GM21367 (cell line): Measurements from ENCODE around the gene PKD1.

Experiments
- ATAC-seq: cut with Tn5 transposase; IDR thresholded peaks from one replicate; pipeline ENCODE4 v1.9.1; 2021; ENCODE audit not compliant: unreplicated experiment

PKD1 gene

GRCh38 chr16:2170587-2171435 is 35.1 kb upstream of the PKD1 start:
- ATAC-seq, result no peak

GRCh38 chr16:2170080-2170479 is 34.4 kb upstream of the PKD1 start:
- no peak for ATAC-seq

DNA sequence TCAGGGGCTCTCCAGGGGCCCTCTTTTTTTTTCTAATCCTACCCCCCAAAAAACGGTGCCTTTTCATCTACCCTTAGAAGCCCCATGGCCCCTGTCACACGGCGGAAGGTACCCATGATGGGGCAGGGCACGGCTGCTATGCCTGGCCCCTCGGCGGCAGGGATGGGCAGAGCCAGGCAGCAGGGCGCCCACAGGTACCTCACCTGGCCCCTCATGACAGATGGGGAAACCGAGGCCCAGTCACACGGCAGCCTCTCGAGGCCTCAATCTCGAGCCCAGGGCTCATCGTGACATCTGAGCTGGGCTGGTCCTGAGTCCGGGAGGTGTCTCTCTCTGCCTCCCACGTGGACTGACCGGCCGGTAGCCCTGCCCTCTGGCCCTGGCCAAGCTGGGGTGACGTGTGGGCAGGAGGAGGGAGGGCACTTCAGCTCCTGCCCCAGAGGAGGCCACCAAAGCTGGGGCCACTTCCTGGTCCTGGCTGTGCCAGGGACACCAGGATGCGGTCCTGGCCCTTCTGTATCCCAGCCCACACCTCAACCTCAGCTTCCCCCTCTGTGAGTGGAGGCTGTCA is 31.5 kb upstream of the PKD1 start:
- no peak for ATAC-seq

- no peak for ATAC-seq
Measured at GRCh38 chr16:2166263-2167067, 30.8 kb upstream of the PKD1 start.

DNA sequence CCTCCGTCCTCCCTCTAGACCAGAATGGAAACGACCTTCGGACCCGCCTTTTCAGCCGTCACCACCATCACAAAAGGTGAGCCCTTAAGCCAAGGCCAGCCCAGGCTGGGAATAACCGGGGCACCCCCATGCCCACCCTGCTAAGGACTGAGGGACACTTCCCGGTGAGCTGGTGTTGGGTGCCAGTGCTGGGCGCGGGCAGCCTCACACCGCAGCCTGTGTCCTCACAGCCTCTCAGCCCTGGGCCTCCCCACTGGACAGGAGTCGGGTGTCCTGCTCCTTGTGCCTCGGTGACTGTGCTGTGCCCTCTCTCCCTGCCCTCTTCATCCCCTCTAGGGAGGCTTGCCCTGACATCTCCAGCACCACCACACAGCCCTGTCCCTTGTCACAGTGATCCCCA is 30.2 kb upstream of the PKD1 start:
- no peak for ATAC-seq

DNA sequence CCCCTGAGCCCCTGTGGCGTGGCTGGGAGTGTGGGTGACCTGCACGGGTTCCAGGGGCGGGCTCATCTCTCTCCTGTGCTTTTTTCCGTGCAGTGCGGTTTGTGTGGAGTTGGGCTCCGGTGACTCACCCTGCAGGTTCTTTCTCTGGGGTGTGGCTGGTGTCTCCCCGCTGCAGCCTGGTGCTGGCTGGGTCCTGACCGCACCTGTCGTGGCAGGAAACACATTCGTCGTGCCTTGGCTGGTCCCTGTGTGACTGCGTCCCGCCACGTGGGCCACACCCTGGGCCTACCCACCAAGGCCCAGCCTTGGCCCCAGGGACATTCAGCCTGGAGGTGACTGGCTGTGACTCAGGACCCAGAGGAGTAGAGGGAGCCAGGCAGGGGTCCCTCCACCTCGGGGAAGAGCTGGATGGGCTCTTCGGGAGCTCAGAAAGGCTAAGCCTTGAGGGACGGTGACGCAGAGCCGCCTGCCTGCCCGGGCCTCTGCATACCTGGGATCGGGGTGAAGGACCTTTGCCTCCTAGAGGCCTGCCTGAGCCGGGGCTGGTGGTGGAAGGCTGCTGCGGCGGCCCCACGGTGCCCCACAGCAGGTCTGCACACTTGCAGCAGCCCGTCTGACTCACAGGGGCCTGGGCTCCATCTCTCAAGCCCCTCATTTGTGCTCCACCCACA is 27.6 kb upstream of the PKD1 start:
- no peak for ATAC-seq

- ATAC-seq, result no peak
Measured at GRCh38 chr16:2162676-2163118, 27.0 kb upstream of the PKD1 start.

- ATAC-seq, result no peak
Measured at GRCh38 chr16:2161911-2162310, 26.2 kb upstream of the PKD1 start.

DNA sequence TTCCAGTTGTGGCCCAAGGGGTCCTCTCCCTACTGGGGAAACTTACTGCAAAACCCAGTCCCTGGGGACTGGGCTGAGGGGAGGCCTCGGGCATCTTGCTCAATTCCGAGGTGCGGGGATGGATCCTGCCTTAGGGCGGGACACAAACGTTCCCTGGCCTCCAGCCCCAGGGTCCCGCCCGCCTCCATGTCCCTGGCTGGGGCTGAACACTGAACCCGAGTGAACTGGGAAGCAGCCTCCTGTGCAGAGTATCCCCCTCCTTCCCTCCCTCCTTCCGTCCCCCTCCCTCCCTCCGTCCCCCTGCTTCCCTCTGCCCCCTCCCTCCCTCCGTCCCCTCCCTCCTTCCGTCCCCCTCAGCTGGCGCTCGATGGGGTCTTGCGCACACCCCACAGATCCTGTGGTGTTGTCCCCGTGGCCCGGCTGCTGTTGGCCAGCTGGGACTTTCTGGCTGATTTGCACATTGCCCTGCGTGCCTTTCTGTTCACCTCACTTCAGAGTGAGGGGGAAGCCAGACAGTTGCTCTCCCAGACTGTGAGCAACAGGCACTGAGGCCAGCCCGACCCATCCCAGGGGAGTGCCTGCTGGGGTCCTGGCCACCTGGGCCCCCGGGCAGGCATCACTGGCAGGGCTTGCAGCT is 25.3 kb upstream of the PKD1 start:
- ATAC-seq, result no peak

DNA sequence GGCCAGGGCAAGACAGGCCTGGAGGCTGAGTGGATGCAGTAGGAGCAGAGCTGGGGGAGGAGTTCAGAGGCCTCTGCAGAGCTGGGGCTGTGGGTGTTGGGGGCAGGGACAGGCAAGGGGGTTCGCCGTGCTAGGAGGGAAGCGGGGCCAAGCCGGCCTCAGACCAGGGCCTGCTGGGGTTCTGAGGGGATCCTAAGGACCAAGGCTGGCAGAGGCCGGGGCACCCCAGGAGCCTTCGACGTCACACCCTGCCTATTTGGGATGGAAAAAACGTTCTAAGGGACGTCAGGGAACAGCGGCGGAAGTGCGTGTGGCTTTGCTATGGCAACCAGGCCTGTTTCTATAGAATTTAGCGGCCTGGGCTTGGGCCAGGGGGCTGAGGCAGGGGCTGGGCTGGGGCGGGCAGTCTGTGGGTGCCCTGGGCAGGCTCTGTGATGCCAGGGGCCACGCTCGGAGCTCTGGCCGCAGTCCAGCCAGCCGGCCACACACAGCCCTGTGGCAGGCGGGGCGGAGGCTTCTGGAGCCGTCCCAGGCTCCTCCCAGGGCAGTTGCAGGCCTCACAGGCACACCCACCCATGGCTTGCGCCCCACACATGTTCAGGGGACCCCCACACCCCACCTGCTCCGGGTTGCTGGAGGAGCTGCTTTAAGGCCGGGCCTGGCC is 23.6 kb upstream of the PKD1 start:
- ATAC-seq, result no peak

DNA sequence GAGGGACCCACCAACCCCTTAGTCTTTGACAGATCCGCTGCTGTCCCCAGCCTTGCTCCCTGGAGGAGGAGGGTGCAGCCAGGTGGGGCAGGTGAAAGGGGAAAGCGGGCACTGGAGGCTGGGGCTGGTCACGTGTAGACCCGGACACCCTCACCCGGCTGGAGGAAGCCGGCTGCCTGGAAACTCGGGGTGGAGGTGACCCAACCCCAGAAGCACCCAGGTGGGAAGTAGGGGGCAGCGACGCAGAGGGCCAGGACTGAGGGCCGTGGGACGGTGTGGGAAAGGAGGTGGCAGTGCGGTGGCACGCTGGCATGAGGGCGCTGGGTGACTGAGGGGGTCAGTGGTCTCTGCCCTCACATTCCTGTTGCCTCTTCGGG is 22.6 kb upstream of the PKD1 start:
- no peak for ATAC-seq

DNA sequence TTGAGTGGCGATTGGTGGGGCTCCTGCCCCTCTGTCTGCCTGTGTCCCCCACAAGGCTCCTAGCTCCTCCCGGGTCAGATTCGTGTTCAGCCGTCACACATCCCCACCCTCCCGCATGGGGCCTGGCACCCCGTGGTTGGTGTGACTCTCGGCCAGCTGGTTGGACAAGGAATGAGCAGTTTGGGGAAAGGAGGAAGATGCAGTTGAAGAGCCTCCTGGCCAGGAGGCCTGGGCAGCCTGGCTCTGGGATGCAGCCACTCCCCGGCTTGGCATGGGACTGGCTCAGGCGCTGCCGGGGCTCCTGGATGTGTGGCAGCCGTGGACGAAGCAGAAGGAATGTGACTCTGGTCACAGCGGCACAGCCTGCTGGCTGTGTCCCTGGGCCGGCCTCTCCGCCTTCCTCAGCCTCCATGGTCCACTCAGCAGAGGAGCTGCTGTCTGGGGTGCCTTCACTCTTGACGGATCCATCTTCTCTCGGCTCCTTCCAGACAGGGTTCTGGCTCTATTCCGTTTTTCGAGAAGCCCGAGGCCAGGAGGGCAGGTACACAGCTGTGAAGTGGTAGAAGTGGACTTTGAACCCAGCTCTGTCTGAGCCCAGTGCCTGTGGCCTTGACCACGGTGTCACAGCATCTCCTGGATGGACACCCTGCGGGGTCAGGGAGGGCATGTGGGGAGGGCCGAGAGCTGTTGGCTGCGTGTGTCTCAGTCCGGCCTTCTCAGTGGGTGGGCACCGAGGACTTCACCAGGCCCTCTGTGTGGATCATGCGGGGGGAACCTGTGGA is 22.0 kb upstream of the PKD1 start:
- ATAC-seq, result no peak

DNA sequence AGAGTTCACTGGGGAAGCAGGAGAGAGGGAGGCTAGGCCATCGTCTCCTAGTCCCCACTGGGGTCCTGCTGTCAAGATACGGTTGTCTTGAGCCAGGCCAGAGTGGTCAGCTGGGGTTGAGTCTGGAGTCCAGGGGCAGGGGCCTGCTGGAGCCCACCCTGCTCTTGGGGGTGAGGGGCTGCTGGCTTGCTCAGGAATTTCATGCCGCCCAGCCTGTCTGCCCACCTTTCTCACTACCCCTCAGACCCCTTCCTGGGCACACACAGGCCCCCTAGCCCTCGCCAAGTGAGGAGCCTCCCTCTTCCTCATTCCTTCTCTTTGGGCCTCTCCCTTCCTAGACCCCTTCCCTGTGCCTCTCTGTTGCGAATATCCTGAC is 21.1 kb upstream of the PKD1 start:
- no peak for ATAC-seq

GRCh38 chr16:2155977-2156848 is 20.5 kb upstream of the PKD1 start:
- no peak for ATAC-seq

GRCh38 chr16:2155091-2155950 is 19.6 kb upstream of the PKD1 start, which contains the start of gene TRAF7:
TSS of gene TRAF7 (plus strand) at chr16:2155782. CDS start at chr16:2163921, 8,139 bp downstream.
- peak; percentile 82 for ATAC-seq

GRCh38 chr16:2154533-2155090 is 18.9 kb upstream of the PKD1 start:
- no peak for ATAC-seq
